ENCODE measurements around the gene NKAIN2.

The NKAIN2 gene

DNA sequence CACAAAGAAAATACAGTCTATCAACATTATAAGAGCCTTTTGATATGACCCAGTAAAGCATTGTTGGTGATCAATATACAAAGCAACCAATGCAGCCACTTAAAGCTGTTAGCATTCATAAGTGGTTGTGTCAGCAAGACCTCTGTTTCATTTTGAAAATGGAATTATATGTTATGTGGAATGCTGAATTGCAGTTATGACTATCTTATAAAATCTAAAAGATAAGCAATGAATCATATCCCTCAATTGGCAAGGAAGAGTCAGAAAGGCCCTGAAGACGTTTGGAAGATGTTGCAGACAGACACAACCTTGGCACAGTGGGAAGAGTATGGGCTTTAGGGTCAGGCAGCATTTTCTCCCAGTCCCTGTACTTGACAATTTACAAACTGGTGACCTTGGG lies 1064.8 kb downstream of the NKAIN2 start:
- DNase-seq: no peak
- H3K4me1 Mint-ChIP-seq: peaks cover 9% of the 10 kb centered on the region
- no peak overlapping the region for H3K4me3 Mint-ChIP-seq
- TF ChIP-seq, protein P1, sequence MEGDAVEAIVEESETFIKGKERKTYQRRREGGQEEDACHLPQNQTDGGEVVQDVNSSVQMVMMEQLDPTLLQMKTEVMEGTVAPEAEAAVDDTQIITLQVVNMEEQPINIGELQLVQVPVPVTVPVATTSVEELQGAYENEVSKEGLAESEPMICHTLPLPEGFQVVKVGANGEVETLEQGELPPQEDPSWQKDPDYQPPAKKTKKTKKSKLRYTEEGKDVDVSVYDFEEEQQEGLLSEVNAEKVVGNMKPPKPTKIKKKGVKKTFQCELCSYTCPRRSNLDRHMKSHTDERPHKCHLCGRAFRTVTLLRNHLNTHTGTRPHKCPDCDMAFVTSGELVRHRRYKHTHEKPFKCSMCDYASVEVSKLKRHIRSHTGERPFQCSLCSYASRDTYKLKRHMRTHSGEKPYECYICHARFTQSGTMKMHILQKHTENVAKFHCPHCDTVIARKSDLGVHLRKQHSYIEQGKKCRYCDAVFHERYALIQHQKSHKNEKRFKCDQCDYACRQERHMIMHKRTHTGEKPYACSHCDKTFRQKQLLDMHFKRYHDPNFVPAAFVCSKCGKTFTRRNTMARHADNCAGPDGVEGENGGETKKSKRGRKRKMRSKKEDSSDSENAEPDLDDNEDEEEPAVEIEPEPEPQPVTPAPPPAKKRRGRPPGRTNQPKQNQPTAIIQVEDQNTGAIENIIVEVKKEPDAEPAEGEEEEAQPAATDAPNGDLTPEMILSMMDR (IDR thresholded peaks at IDR 0.05): no peak
- no peaks in the 10 kb centered on the region for H3K36me3 Mint-ChIP-seq (ENCODE audit: low read depth)
- H3K27ac Mint-ChIP-seq: no peak overlapping the region
- H3K9me3 Mint-ChIP-seq: no peaks in the 10 kb centered on the region
- peaks cover 4% of the 10 kb centered on the region for H3K27me3 Mint-ChIP-seq (ENCODE audit: low read depth, poor library complexity)

DNA sequence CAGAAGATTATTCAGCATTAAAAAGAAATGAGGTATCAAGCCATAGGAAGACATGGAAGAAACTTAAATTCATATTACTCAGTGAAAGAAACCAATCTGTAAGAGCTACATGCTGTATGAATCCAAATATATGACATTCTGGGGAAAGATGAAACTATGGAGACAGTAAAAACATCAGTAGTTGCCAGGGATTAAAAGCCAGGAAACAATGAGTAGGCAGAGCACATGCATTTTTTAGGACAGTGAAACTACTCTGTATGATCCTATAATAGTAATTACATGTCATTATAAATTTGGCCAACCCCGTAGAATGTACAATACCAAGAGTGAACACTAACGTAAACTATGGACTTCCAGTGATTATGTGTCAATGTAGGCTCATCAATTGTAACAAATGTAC lies 1065.8 kb downstream of the NKAIN2 start:
- Mint-ChIP-seq H3K4me3 (no peak overlapping the region), H3K27me3 (ENCODE audit: low read depth, poor library complexity) (peaks cover 4% of the 10 kb centered on the region), H3K36me3 (ENCODE audit: low read depth) (no peaks in the 10 kb centered on the region), H3K9me3 (no peaks in the 10 kb centered on the region), H3K4me1 (peaks cover 11% of the 10 kb centered on the region), H3K27ac (no peak overlapping the region)
- no peak for DNase-seq
- TF ChIP-seq, protein P1 (IDR thresholded peaks at IDR 0.05): no peak

DNA sequence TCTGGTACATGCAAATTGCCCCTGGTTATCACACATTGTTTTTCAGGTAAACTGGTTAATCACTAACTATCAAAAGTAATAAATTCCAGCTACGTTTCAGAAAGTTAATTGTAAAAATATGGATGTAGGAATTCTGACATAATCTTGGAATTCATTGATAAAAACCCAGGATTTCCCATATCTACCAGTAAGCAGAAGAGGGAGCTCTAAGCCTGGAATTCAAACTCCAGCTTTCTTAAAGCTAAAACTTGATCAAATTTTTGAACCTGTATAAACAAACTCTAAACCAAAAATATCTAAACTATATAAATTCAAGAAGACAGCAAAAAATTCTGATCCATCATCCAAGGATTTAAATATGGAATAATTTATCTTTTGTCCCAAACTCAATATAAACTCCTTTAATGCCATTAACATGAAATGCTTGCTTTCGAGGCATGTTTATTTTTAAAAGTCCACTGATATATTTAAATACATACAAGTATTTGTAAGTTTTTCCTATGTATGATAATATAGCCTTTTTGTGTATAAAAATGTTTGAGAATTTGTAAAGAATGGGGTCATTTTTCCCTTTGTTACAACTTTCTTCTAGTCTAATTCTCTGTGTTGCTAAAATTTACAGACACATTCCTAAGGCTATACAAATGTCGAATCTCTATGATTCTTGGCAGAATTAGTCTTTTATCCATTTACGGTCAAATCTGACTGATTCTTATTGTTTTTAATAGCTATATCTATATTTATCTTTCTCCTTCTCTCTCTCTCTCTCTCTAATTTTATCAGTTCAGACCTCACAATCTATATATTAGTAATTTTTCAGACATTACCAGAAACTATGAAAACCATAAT lies 1067.2 kb downstream of the NKAIN2 start:
- Mint-ChIP-seq H3K27me3 (ENCODE audit: low read depth, poor library complexity) (peaks cover 4% of the 10 kb centered on the region), H3K9me3 (no peaks in the 10 kb centered on the region), H3K36me3 (ENCODE audit: low read depth) (no peaks in the 10 kb centered on the region), H3K4me3 (no peak overlapping the region), H3K4me1 (peaks cover 10% of the 10 kb centered on the region), H3K27ac (no peak overlapping the region)
- DNase-seq: no peak
- TF ChIP-seq, protein P1 (IDR thresholded peaks at IDR 0.05): peak; percentile 71

DNA sequence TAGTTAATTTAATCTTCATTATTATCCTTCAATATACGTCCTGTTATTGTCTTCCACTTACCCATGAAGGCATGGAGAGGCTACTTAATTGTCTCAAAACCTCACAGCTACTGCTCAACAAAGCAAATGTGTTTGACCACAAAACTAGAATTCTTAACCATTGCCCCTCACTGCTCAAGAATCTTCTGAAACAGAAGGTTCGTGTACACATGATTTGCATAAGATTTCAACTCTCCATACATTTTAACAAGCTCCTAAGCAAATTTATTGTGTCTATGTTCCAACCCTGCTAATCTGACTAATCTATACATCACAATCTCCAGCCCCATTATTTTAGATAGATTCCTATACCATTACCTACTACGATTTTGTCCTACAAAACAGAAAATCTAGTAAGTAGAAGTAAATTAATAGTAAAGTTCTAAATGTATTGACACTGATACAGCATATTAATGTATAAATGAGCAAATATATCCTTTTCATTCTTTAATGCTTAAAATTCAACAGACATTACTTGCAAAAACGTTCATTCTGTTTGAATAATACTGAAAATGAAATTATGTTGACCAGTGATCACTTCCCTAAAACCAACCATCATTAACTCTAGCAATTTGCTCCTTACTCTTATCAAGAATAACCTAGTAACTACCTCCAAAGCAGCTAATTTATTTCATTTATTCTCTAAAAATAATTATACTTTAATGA lies 1068.8 kb downstream of the NKAIN2 start:
- TF ChIP-seq, protein P1 (IDR thresholded peaks at IDR 0.05): no peak

DNA sequence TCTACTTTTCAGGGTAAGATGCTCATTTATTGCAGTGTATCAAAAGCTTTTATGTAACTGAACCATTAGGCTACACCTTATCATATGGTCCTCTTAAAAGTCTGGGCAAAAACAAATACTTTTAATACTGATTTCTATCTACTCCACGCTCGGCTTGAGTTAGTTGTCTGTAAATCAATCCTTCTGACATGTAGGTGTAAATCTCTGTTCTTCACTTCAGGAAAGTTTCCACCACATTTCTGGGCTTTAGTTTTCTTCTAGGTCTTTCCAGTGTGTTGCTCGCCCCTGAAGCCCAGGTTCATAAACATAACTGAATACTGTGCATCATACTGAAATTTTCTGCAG lies 1069.4 kb downstream of the NKAIN2 start:
- Mint-ChIP-seq H3K27me3 (ENCODE audit: low read depth, poor library complexity) (peaks cover 2% of the 10 kb centered on the region), H3K27ac (peak overlapping the region; percentile 76), H3K4me1 (peaks cover 7% of the 10 kb centered on the region), H3K4me3 (no peak overlapping the region), H3K36me3 (ENCODE audit: low read depth) (no peaks in the 10 kb centered on the region), H3K9me3 (no peaks in the 10 kb centered on the region)
- TF ChIP-seq, protein P1 (IDR thresholded peaks at IDR 0.05): no peak
- no peak for DNase-seq

More for the DNA sequence above, 1068.8 kb downstream of the NKAIN2 start:
- DNase-seq: no peak
- Mint-ChIP-seq H3K4me1 (peaks cover 7% of the 10 kb centered on the region), H3K9me3 (no peaks in the 10 kb centered on the region), H3K27ac (no peak overlapping the region), H3K36me3 (ENCODE audit: low read depth) (no peaks in the 10 kb centered on the region), H3K27me3 (ENCODE audit: low read depth, poor library complexity) (peaks cover 4% of the 10 kb centered on the region), H3K4me3 (no peak overlapping the region)
